ENCODE measurements around the gene CNTNAP2. TPM values are rescaled to one million over a fixed set of nuclear protein-coding genes. Genes with fewer than 3 reads are reported as not detected.

The CNTNAP2 gene
- polyA plus RNA-seq, 5 donors: 30.4 to 44.2 (median 39.8) TPM

GRCh38 chr7:147478796-147479195 lies 1362.2 kb downstream of the CNTNAP2 start:
- DNase-seq: no peak

DNA sequence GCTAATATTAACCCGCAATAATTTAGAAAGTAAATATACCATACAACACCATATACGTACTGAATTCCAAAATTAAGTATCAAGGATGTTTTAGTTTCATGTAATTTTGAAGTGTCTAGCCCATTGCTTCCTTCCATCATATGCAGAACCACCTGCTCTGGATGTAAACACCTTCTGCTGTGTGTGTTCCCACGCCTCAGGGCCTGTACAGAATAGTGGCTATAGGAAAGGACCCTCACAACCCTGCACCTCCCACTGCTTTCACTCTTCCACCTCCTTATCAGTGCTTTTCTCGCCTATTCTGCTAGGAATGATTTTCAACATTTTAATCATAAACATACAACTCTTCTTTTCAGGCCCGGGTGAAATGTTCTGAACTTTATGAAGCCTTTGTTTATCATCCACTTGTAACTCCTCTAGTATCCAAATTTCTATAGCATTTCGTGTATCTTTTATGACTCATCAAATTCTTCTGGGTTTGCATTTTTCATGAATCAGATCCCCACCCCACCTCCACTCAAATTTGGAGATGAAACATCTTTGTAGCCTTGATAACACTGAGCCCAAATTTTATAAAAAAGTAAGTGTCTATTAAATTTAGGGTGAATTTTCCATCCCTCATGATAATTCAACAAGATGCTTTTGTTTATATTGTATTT lies 1367.2 kb downstream of the CNTNAP2 start:
- DNase-seq: no peak

DNA sequence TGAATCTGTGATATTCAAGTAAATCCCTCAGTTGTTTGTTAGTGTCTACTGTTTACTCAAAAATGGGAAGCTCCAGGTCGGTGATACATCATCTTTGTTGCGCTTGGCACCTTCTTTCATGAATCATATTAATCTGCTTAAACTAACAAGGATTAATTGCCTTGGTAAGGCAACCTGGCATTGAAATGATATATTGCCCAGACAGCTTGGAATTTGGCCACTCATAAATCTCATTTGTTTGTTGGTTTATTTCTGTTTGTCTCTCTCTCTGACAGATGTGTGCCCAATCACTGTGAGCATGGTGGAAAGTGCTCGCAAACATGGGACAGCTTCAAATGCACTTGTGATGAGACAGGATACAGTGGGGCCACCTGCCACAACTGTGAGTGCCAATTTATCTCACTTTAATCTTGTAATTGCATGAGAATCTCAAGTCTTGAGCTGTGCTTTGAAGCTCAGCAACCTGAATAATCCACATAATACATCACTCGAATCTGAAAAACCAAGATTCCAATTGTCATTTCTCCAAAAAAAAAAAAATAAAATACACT lies 1369.1 kb downstream of the CNTNAP2 start:
- DNase-seq: no peak

DNA sequence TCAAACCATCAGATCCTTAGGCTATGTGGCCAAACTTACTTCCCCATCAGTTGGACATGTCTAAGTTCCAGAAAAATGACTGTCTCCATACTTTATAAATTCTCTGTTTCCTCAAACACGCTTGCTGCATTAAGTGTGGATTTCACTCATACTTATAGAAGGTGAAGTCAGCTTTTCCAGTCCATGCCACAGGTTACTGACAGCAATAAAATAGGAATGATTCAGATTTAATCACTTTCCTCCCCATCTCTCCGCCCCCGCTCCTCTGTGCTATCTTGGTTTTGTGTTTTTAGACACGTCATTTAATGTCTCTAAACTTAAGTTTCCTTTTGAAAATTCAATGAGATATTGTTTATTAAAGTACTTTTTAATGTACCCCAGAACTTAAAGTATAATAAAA lies 1376.0 kb downstream of the CNTNAP2 start:
- no peak for DNase-seq

GRCh38 chr7:147496209-147496608 lies 1379.6 kb downstream of the CNTNAP2 start:
- DNase-seq: no peak

GRCh38 chr7:147497246-147497645 lies 1380.6 kb downstream of the CNTNAP2 start:
- no peak for DNase-seq

GRCh38 chr7:147498081-147498480 lies 1381.5 kb downstream of the CNTNAP2 start:
- DNase-seq: no peak

DNA sequence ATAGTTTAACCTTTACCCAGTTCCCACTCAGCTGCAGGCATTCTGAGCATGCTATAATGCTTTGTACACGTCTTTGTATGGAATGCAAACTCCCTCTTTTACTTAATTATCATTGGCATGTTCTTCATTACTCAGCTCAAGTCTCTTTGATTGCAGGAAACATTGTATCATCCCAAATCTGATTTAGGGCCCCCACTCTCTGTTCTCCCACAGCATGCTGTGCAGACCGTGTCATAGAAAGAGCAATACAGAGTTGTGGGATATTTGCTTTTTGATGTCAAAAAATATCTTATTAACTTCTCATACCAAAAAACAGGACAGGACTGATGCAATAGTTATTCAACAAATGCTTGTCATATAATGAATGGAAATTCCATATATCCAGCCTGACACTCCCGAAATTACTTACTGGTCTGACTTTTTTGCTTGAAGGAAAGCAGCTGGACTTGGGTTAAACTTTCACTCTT lies 1392.5 kb downstream of the CNTNAP2 start:
- no peak for DNase-seq

- no peak for DNase-seq
These were observed 1393.1 kb downstream of the CNTNAP2 start for GRCh38 chr7:147509541-147510200.

DNA sequence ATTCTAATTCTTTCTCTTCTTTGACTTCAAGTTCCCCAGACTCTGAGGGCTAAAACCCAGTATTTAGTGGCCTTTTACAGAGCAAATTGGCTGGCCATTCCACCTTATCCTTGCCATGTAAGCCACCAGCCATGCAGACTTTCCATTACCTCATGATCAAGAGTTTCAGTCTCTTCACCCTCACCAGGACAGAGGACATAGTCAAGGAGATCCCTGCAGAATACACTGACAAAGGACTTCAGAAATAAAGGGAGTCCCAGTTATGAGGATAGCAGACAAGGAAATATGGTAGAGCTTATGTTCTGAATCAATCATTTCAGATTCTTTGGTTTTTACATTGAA lies 1393.6 kb downstream of the CNTNAP2 start:
- no peak for DNase-seq

GRCh38 chr7:147510923-147511322 lies 1394.3 kb downstream of the CNTNAP2 start:
- DNase-seq: no peak

DNA sequence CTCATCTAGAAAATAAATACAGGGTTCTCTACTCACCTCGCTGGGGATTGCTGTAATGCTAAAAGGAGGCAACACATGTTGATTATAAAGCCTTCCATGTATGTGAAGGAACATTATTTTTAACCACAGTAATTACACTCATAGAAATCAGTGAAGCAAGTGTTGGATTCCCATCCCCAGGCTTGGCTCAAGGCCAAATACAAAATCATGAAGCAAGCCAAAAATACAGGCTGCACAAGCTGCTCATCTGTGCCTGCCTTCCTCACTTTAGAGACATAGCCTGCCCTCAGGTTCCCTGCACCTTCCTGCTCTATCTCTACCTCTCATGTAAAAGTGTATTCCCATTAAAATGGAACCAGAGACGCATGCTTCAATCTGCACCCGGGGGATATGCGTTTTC lies 1396.8 kb downstream of the CNTNAP2 start:
- DNase-seq: no peak

- DNase-seq: no peak
These were observed 1399.8 kb downstream of the CNTNAP2 start for GRCh38 chr7:147516391-147516790.

DNA sequence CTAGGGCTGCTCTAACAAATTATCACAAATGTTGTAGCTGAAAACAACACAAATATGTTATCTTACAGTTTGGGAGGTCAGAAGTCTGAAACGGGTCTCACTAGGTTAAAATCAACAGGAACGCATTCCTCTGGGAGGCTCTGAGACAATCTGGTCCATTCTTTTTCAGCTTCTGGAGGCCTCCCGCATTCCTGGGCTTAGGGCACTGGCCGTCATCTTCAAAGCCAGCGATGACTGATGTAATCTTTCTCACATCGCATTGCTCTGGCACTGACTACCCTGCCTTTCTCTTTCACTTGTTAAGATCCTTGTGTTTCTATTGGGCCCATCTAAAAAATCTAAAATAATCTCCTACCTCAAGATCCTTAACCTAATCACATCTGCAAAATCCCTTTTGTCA lies 1402.5 kb downstream of the CNTNAP2 start:
- no peak for DNase-seq

DNA sequence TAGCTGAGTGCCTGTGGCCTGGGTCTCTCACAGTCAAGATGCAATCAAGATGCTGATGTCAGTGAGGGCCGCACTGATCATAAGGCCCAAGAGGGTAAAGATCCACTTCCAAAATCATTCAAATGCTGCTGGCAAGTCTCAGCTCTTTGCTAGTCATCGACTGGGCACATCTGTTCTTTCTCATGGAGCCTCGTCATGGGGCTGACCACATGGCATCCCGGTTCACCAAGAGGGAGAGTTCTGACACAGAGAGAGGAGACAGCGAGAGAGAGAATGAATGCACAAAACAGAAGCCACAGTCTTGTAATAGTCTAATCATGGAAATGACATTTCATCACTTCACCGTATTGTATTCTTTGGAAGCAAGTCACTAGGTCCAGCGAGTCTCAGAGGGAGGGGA lies 1406.5 kb downstream of the CNTNAP2 start:
- no peak for DNase-seq

GRCh38 chr7:147524726-147525250 lies 1408.2 kb downstream of the CNTNAP2 start:
- DNase-seq: no peak

- DNase-seq: no peak
These were observed 1408.7 kb downstream of the CNTNAP2 start for GRCh38 chr7:147525325-147525724.

GRCh38 chr7:147535701-147536111 lies 1419.1 kb downstream of the CNTNAP2 start:
- DNase-seq: no peak

GRCh38 chr7:147539685-147540084 lies 1423.1 kb downstream of the CNTNAP2 start:
- DNase-seq: no peak

DNA sequence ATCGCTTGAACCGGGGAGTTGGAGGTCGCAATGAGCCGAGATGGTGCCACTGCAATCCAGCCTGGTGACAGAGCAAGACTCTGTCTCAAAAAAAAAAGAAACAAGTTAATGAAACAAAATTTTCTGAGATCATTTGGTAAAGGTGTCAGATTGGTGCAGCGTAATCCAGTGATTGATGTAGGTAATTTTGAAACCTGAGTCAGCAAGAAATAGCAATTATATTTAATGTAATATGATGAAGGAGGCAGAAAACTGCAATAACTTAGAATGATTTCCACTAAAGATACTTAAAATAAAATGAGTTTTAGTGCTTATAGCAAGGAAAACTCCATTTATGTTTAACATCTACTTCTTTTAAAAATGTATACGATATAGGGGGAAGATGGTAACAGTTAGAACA lies 1424.1 kb downstream of the CNTNAP2 start:
- no peak for DNase-seq

GRCh38 chr7:147541261-147541660 lies 1424.7 kb downstream of the CNTNAP2 start:
- no peak for DNase-seq

GRCh38 chr7:147547252-147547897 lies 1430.8 kb downstream of the CNTNAP2 start:
- no peak for DNase-seq

DNA sequence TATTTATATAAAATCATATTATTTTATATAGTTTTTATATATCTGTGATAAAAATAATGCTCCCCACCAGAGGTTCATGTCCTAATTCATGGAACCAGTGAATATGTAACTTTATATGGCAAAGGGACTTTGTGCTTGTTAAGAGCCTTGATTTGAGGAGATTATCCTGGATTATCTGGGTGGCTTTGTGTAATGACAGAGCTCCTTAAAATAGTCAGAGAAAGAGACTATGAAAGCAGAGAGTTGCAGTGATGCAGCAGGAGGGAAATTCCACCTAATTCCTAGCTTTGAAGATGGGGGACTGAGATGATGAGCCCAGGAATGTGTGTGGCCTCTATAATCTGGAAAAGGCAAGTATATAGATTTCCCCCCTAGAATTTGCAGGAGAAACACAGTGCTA lies 1439.7 kb downstream of the CNTNAP2 start:
- DNase-seq: no peak

All from right lung (tissue), 5 donors.